Gastroesophageal sphincter (tissue), 4 donors: Measurements from ENCODE around the gene PLAU. TPM values are rescaled to one million over a fixed set of nuclear protein-coding genes. Genes with fewer than 3 reads are reported as not detected.

Source experiments
- ATAC-seq: fragments of 150-250 bp; one replicate; pipeline ENCODE4 v1.9.1; 2016; ENCODE audit warnings: mild to moderate bottlenecking, moderate library complexity
- H3K27ac ChIP-seq, 4 donors: fragments of 200-600 bp; sonication (generic) in 3 of 4; 1 replicate in 3 of 4; 2 replicates in 1 of 4; pipeline ENCODE4 v1.5.1; 2016 to 2019
- H3K27me3 ChIP-seq: fragments of 200-600 bp; sonication (generic); one replicate; pipeline ENCODE4 v1.5.1; 2019
- H3K36me3 ChIP-seq, 2 donors: fragments of 200-600 bp; sonication (generic); one replicate each; pipeline ENCODE4 v1.5.1; 2019; ENCODE audit warnings: control low read depth in 1 of 2
- H3K4me1 ChIP-seq, 3 donors: fragments of 200-600 bp; sonication (generic); 1 replicate in 2 of 3; 2 replicates in 1 of 3; pipeline ENCODE4 v1.5.1; 2016 to 2019; ENCODE audit warnings: control low read depth in 2 of 3
- H3K4me3 ChIP-seq, 2 donors: fragments of 200-600 bp; sonication (generic); one replicate each; pipeline ENCODE4 v1.5.1; 2019; ENCODE audit warnings: mild to moderate bottlenecking in 1 of 2, moderate library complexity in 1 of 2
- H3K9me3 ChIP-seq, 3 donors: fragments of 200-600 bp; sonication (generic); one replicate each; pipeline ENCODE4 v1.5.1; 2017 to 2019; ENCODE audit warnings: control low read depth in 2 of 3
- EP300 ChIP-seq: sonication (generic); formaldehyde crosslinking; IDR thresholded peaks from one replicate; pipeline ENCODE4 v1.6.1; 2017; ENCODE audit warnings: antibody characterized with exemption, mild to moderate bottlenecking
- POLR2A ChIP-seq, 2 donors: fragments of 450-650 bp; IDR thresholded peaks; one replicate each; pipeline ENCODE4 v1.6.1; 2017; ENCODE audit warnings: antibody characterized with exemption in 2 of 2, mild to moderate bottlenecking in 2 of 2, moderate library complexity in 1 of 2
- POLR2AphosphoS5 ChIP-seq: sonication (generic); formaldehyde crosslinking; IDR thresholded peaks from one replicate; pipeline ENCODE4 v1.6.1; 2017; ENCODE audit warnings: antibody characterized with exemption
- WGBS, 2 donors: methylation state at CpG; one replicate each; pipeline ENCODE4 v1.1.5; 2018; ENCODE audit warnings: low coverage in 1 of 2; 5-methylcytosine and 5-hydroxymethylcytosine counted together
- total RNA-seq, 4 donors: library from RNA; depleted of rRNA; stranded (reverse); fragments of >200 nt; gene quantifications; one replicate each; pipeline ENCODE4 v1.1.0, GENCODE V29; 2016
- TF ChIP-seq, protein P1 (sequence below), 4 experiments: fragments of 200-600 bp in 2 of 4; fragments of 450-650 bp in 2 of 4; sonication (generic) in 1 of 4; IDR thresholded peaks; one replicate each; pipeline ENCODE4 v1.5.1; 2017 to 2019; ENCODE audit warnings: antibody characterized with exemption in 4 of 4, mild to moderate bottlenecking in 2 of 4, moderate library complexity in 2 of 4

The PLAU gene
- total RNA-seq, 4 donors from 2014 or later: 1.1 to 43.3 (median 8.3) TPM

DNA sequence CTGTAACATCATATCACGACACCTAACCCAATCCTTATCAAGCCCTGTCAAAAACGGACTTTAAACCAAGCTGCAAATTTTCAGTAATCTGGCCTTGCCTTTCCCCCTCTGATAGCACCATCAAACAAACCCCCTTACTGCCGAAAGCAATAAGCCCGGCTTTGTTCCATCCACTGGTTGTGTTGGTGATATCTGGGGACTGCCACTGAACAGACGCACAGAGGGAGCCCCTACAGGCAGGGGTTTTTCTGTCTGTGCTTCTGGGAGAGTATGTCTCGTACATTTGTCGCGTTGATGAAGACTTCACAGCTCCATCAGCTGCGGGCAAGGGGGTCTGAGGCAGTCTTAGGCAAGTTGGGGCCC, 550 bp upstream of the PLAU start:
- peaks cover 0 to 84% (median 41%) of the 10 kb centered on the region in 3 donors for H3K4me1 ChIP-seq
- peak overlapping the region in 3 of 4 donors; percentile 72 to 83 (median 79) for H3K27ac ChIP-seq
- TF ChIP-seq EP300 (no peak), POLR2AphosphoS5 (no peak), POLR2A (IDR thresholded peaks at IDR 0.05) (no peak)
- TF ChIP-seq, protein P1, sequence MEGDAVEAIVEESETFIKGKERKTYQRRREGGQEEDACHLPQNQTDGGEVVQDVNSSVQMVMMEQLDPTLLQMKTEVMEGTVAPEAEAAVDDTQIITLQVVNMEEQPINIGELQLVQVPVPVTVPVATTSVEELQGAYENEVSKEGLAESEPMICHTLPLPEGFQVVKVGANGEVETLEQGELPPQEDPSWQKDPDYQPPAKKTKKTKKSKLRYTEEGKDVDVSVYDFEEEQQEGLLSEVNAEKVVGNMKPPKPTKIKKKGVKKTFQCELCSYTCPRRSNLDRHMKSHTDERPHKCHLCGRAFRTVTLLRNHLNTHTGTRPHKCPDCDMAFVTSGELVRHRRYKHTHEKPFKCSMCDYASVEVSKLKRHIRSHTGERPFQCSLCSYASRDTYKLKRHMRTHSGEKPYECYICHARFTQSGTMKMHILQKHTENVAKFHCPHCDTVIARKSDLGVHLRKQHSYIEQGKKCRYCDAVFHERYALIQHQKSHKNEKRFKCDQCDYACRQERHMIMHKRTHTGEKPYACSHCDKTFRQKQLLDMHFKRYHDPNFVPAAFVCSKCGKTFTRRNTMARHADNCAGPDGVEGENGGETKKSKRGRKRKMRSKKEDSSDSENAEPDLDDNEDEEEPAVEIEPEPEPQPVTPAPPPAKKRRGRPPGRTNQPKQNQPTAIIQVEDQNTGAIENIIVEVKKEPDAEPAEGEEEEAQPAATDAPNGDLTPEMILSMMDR (IDR thresholded peaks at IDR 0.05): no peak
- no peak for ATAC-seq
- H3K27me3 ChIP-seq: peaks cover 7% of the 10 kb centered on the region
- H3K36me3 ChIP-seq: peaks cover 0 to 7% of the 10 kb centered on the region in 2 donors
- no peaks in the 10 kb centered on the region for H3K9me3 ChIP-seq
- WGBS, 2 donors: 42 to 53% methylated on average over 2 to 6 of the region's 9 CpGs
- peak overlapping the region in 1 of 2 donors; percentile 74 for H3K4me3 ChIP-seq

DNA sequence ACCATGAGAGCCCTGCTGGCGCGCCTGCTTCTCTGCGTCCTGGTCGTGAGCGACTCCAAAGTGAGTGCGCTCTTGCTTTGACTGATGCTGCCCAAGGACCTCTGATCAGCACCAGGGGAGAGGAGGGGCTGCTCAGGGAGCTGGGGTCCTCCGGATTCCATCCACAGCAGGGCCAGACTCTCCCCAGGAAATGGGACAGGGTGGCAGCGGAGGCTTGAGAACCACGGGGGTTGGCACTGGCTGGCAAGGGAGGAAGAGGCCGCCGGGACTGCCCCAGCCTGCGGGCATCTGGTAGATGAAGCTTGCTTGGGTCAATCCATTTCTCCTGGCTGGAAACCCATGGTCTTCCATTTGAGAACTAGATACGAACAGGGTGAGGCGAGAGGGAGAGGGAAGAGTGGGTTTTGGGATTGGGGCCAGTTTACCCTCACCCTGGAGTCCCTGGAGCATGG, 647 bp downstream of the PLAU start:
- H3K27ac ChIP-seq: peak overlapping the region in 3 of 4 donors; percentile 72 to 83 (median 79)
- H3K36me3 ChIP-seq: peaks cover 0 to 15% of the 10 kb centered on the region in 2 donors
- peaks cover 7% of the 10 kb centered on the region for H3K27me3 ChIP-seq
- ATAC-seq: no peak
- H3K4me3 ChIP-seq: peak overlapping the region; percentile 51 to 74
- 40% methylated on average over 2 of the region's 14 CpGs; no CpG with 5 or more reads in 1 of the 2 donors for WGBS, 2 donors
- H3K9me3 ChIP-seq: no peaks in the 10 kb centered on the region
- peaks cover 0 to 82% (median 35%) of the 10 kb centered on the region in 3 donors for H3K4me1 ChIP-seq
- TF ChIP-seq POLR2A (IDR thresholded peaks at IDR 0.05) (no peak), EP300 (no peak), POLR2AphosphoS5 (no peak)
- TF ChIP-seq, protein P1 (IDR thresholded peaks at IDR 0.05): no peak

DNA sequence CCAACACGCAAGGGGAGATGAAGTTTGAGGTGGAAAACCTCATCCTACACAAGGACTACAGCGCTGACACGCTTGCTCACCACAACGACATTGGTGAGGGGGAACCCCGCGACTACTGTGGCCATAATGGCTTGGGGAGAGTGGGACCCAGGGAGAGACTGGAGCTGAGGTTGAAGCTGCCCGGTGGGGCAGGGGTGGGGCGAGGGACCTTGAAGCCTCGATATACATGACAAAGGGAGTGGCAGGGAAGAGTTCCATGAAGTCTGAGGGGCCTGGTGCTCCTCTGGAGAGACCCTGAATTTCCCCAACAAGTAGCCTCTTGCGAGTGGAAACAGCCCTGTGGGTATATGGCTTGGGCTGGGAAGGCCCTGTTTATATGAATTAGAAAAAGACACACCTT, 3.1 kb downstream of the PLAU start:
- Histone ChIP-seq H3K4me3 (no peak overlapping the region), H3K36me3 (peaks cover 0 to 16% of the 10 kb centered on the region in 2 donors), H3K9me3 (no peaks in the 10 kb centered on the region), H3K27me3 (peaks cover 7% of the 10 kb centered on the region), H3K27ac (no peak overlapping the region), H3K4me1 (peaks cover 0 to 68% (median 15%) of the 10 kb centered on the region in 3 donors)
- no peak for ATAC-seq
- TF ChIP-seq EP300: no peak
- no peak for TF ChIP-seq POLR2AphosphoS5
- TF ChIP-seq, protein P1 (IDR thresholded peaks at IDR 0.05): no peak
- no peak for TF ChIP-seq POLR2A (IDR thresholded peaks at IDR 0.05)
- WGBS, 2 donors: 88% methylated on average over 4 to 8 of the region's 10 CpGs

DNA sequence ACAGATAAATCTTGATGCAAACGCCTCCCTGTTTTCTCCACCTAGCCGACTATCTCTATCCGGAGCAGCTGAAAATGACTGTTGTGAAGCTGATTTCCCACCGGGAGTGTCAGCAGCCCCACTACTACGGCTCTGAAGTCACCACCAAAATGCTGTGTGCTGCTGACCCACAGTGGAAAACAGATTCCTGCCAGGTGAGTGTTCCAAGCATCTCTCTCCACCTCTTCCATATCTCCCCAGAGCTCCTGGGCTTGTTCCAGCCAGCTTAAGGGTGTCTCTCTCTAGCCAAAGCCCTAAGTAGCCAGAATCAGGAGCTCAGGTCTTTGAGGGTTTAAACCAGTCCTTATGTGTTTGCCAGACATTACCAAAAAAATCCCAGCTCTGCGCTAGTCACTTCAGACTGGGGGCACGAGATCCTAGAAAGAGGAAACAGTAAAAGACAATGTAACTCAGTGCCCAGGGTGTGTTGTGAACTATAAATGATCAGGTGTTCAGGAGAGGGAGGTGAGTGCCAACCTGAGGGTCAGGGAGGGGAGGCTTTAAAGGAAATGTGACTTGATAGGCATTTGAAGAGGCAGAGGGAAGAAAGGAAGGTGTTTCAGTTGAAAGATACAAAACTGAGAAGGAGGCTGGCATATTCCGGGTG, 4.4 kb downstream of the PLAU start:
- ATAC-seq: no peak
- Histone ChIP-seq H3K36me3 (peaks cover 0 to 16% of the 10 kb centered on the region in 2 donors), H3K4me1 (peaks cover 0 to 65% (median 10%) of the 10 kb centered on the region in 3 donors), H3K4me3 (no peak overlapping the region), H3K9me3 (no peaks in the 10 kb centered on the region), H3K27ac (no peak overlapping the region), H3K27me3 (peaks cover 7% of the 10 kb centered on the region)
- WGBS, 2 donors: 75% methylated on average over 2 to 6 of the region's 8 CpGs
- TF ChIP-seq, protein P1 (IDR thresholded peaks at IDR 0.05): no peak
- TF ChIP-seq POLR2A (IDR thresholded peaks at IDR 0.05) (no peak), POLR2AphosphoS5 (no peak), EP300 (no peak)
